ENCODE data around the gene DDA1. TPM values are rescaled to one million over a fixed set of nuclear protein-coding genes. Genes with fewer than 3 reads are reported as not detected.
A peak's percentile ranks its signal among the peaks of the same experiment; 100 is the strongest.
"Not testable (repeated sequence)": the region's sequence is repeated elsewhere in the genome, so short reads cannot be mapped to it uniquely, and the experiment has no call there.

DDA1 gene
- 10 to 100 TPM; 47.7 to 58.9 TPM for total RNA-seq

DNA sequence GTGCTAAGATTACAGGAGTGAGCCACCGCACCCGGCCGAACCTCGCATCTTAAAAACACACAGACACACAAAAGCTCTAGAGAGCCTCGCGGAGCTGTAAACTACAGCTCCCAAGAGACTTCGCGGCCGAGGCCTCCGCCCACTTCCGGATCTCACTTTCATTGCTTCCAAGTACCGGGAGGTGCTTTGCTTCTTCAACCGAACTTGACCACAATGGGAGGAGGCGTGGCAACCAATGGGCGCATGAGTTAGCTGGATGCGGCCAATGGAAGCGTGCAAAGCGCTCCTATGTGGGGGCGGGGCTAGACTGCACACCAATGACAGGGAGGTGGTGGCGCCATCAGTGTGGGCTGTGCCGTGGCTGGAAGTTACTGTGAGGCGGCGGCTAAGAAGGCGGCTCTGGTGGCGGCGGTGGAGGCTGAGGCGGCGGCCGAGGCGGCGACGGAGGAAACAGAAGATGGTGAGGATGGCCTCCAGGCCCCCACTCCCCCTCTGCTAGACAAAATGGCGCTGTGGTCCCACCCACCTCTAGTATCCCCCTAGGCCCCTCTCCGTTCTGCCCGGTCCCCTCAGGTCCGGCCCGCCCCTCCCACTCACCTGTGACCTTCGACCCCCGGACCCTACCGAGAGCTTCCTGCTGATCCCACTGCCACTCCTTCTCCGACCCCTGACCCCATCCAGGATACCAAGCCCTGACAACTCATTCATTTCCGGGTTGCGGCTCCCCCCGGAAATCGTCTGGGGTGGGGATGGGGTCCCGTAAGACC, at the start of gene DDA1:
DDA1 (plus strand) TSS at position 366 of the 767 bp plus-strand sequence; CDS start at position 458, 92 bp downstream.
- H3K9me3 Mint-ChIP-seq (ENCODE audit: low read depth): no peaks in the 10 kb centered on the region
- ATAC-seq (peak; percentile 81), DNase-seq (peak; percentile 100)
- peaks cover 48% of the 10 kb centered on the region for H3K4me1 Mint-ChIP-seq
- H3K36me3 Mint-ChIP-seq: peaks cover 9% of the 10 kb centered on the region
- CTCF ChIA-PET: interaction anchor here (0.6 to 6.2 kb wide), 14 partner anchors 17 to 257 kb away, joined by 3 to 44 read pairs (median 5); partner anchors contain the start of genes ANO8, BABAM1 and GTPBP3
- peak within 1 kb of the TSS; percentile 95 for H3K27ac Mint-ChIP-seq
- H3K27me3 Mint-ChIP-seq: no peaks in the 10 kb centered on the region
- peak within 1 kb of the TSS; percentile 90 for H3K4me3 Mint-ChIP-seq

DNA sequence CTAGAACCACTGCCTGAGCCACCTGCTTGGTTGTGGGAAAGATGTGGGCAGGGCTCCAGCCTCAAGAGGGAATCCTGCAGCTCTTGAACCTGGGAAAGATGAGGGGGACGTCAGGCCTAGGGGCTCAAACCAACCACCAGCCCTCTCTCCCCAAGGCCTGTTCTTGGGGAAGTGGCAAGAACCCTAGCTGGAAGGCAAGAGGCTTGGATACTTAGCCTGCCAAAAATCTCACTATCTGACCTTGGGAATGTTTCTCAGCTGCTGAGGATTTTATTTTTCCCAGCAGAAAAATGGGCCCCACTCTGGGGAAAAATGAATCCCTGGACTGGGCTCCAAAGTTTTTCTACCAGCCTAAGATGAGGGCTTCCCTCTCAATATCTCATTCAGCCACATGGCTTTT, 49.4 kb upstream of the DDA1 start:
- H3K4me1 Mint-ChIP-seq: peaks cover 12% of the 10 kb centered on the region
- no peak overlapping the region for H3K27ac Mint-ChIP-seq
- no peak for ATAC-seq
- H3K4me3 Mint-ChIP-seq: no peak overlapping the region
- CTCF ChIA-PET: interaction anchor here (0.5 to 12.2 kb wide), 17 partner anchors 8 to 252 kb away, joined by 3 to 132 read pairs (median 5); partner anchors contain the start of genes ANKLE1 and BABAM1
- DNase-seq: no peak
- H3K9me3 Mint-ChIP-seq (ENCODE audit: low read depth): no peaks in the 10 kb centered on the region
- H3K27me3 Mint-ChIP-seq: no peaks in the 10 kb centered on the region
- H3K36me3 Mint-ChIP-seq: no peaks in the 10 kb centered on the region

DNA sequence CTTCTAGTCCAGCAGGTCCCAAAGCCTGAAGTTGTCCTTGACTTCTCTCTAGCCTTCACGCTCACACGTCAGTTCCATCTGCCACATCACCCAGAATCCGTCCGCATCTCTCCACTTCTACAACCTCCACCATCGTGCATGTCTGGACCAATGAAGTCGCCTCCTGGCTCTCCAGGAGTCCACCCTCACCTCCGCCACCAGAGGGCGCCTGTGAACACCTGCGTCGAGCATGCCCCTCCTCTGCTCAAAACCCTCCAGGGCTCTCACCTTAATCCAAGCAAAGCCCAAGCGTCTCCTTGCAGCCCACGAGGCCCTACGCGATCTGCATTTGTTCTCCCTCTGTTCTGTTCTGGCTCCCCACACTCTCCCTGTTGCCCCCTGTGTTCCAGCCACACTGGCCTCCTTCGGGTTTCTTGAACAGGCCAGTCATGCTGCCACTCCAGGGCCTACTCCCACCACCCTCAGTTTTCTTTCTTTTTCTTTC, 48.5 kb upstream of the DDA1 start:
- ATAC-seq (peak; percentile 100), DNase-seq (peak; percentile 94)
- no peak overlapping the region for H3K4me3 Mint-ChIP-seq
- no peaks in the 10 kb centered on the region for H3K36me3 Mint-ChIP-seq
- H3K4me1 Mint-ChIP-seq: peaks cover 13% of the 10 kb centered on the region
- H3K9me3 Mint-ChIP-seq (ENCODE audit: low read depth): no peaks in the 10 kb centered on the region
- CTCF ChIA-PET: interaction anchor here (0.6 to 12.2 kb wide), 20 partner anchors 9 to 843 kb away, joined by 3 to 132 read pairs (median 4); partner anchors contain the start of gene ANKLE1
- H3K27me3 Mint-ChIP-seq: no peaks in the 10 kb centered on the region
- no peak overlapping the region for H3K27ac Mint-ChIP-seq

DNA sequence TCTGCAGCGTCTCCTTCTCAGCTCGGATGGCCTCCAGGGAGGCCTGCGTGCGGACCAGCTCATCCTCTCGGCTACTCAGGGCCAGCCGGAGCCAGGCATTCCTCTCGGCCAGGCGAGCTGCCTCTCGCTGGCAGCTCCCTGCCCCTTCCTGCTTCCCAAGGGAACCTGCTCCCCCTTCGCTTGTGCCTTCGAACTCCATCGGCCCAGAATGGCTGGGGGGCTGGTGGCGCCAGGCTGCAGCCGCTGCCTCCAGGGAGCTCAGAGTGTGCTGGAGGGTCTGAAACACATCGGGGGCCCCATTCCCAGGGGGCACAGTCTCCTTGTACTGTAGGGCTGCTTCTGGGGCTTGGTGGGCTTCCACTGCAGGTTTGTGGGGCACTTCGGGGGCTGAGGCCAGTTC, 46.8 kb upstream of the DDA1 start:
- ATAC-seq (no peak), DNase-seq (no peak)
- H3K36me3 Mint-ChIP-seq: no peaks in the 10 kb centered on the region
- no peaks in the 10 kb centered on the region for H3K9me3 Mint-ChIP-seq (ENCODE audit: low read depth)
- H3K4me3 Mint-ChIP-seq: no peak overlapping the region
- peaks cover 20% of the 10 kb centered on the region for H3K4me1 Mint-ChIP-seq
- CTCF ChIA-PET: interaction anchor here (0.8 to 12.2 kb wide), 4 partner anchors 20 to 32 kb away, joined by 3 to 132 read pairs (median 4); partner anchors contain the start of gene ANKLE1
- no peak overlapping the region for H3K27ac Mint-ChIP-seq
- H3K27me3 Mint-ChIP-seq: no peaks in the 10 kb centered on the region

DNA sequence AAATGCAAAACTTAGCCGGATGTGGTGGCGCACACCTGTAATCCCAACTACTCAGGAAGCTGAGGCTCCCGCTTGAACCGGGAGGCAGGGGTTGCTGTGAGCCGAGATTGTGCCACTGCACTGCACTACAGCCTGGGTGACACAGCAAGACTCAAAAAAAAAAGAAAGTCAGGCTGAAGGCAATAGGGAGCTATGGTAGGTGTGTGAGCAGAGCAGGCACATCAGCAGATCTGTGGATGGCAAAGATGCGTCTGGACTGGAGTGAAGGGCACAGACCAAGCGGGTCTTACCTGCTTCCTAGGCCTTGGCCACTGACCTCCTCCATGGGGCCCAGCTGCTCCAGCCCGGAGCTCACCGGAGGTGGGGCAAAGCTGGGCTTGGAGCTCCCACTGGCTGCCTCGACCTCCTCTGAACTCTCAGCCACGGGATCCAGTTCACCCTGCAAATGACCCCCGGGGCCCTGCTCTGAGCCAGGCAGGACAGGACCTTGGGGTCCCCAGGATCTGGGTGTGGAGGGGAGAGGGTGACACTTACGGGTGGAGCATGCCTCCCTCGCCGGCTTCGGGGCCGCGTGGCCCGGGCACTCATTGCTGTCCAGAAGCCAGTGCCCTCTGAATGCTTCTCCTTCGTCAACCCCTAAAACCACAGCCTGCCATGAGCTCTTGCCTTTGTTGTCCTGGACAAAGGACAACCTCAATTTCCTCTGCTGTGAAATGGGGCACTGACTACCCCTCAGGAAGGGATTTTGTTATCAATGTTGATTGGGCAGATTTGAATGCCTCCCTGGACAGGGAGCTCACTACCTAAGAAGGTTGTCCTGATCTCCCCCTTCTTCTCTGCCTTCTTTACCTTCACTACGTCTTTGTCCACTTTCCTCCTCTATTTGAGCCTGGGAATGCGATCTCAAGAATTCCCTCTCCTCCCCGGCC, 45.4 kb upstream of the DDA1 start:
- Mint-ChIP-seq H3K4me1 (peaks cover 30% of the 10 kb centered on the region), H3K36me3 (no peaks in the 10 kb centered on the region), H3K4me3 (no peak overlapping the region), H3K9me3 (ENCODE audit: low read depth) (no peaks in the 10 kb centered on the region), H3K27ac (no peak overlapping the region), H3K27me3 (no peaks in the 10 kb centered on the region)
- ATAC-seq: no peak
- CTCF ChIA-PET: interaction anchor here (1.1 to 12.2 kb wide), 6 partner anchors 9 to 495 kb away, joined by 3 to 132 read pairs (median 4); partner anchors contain the start of gene ANKLE1
- no peak for DNase-seq

DNA sequence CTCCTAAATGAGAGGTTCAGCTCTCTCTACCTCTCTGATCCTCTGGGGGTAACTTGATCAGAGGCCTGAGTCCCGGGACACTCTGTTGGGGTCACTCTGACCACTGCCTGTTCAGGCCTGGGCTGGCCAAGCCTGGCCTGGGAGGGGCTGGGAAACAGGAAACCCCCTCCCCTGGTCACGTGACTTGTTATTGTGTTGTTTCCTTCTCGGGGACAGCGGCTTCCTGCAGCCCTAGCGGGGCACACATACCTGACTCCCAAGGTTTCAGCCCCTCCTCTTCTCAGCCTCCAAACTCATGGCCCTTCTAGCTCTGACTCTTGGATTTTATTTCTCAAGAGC, 44.8 kb upstream of the DDA1 start, which contains the start of gene USHBP1:
USHBP1 (minus strand) TSS at position 105 of the 339 bp plus-strand sequence. CDS start 446 bp downstream, outside the sequence.
- DNase-seq (no peak), ATAC-seq (no peak)
- no peak within 1 kb of the TSS for H3K4me3 Mint-ChIP-seq
- H3K4me1 Mint-ChIP-seq: peaks cover 31% of the 10 kb centered on the region
- H3K27me3 Mint-ChIP-seq: no peaks in the 10 kb centered on the region
- no peaks in the 10 kb centered on the region for H3K36me3 Mint-ChIP-seq
- no peak within 1 kb of the TSS for H3K27ac Mint-ChIP-seq
- no peaks in the 10 kb centered on the region for H3K9me3 Mint-ChIP-seq (ENCODE audit: low read depth)
- CTCF ChIA-PET: interaction anchor here (1.1 to 12.2 kb wide), 7 partner anchors 10 to 496 kb away, joined by 3 to 132 read pairs (median 4); partner anchors contain the start of gene ANKLE1

DNA sequence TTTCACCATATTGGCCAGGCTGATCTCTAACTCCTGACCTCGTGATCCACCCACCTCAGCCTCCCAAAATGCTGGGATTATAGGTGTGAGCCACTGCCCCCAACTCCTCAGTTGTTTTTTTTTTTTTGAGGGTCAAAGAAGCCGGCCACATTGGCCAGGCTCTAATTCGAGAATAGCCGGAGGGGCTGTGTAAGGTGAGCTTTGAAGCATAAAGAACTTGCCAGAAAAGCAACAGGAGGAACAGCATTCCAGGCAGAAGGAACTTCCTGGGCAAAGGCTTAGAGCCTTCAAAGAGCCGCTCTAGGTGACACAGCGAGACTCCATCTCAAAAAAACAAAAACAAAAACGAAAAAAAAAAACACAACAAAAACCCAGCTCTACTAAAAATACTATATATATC, 43.3 kb upstream of the DDA1 start:
- Mint-ChIP-seq H3K27ac (no peak overlapping the region), H3K27me3 (no peaks in the 10 kb centered on the region), H3K36me3 (peaks cover 2% of the 10 kb centered on the region), H3K9me3 (ENCODE audit: low read depth) (no peaks in the 10 kb centered on the region), H3K4me3 (no peak overlapping the region), H3K4me1 (peaks cover 26% of the 10 kb centered on the region)
- DNase-seq: no peak
- no peak for ATAC-seq
- CTCF ChIA-PET: interaction anchor here (0.8 to 12.2 kb wide), 14 partner anchors 9 to 308 kb away, joined by 3 to 132 read pairs (median 4); partner anchors contain the start of genes ANKLE1, DDA1 and MRPL34

DNA sequence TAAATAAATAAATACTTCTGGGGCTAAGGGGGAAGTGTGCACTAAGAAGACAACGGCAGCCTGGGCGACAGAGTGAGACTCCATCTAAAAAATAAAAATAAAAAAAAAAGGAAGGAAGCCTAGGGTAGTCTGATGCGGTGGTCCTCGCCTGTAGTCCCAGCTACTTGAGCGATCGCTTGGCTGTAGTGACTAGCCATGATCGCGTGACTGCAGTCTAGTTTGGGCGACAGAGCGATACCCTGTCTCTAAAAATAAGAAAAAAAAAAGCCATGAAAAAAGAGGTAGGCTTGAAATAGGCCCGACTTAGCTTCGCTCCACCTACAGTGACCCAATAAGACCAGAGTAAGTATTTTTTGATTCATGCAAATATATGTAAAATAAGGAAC, 42.8 kb upstream of the DDA1 start:
- ATAC-seq (no peak), DNase-seq (no peak)
- CTCF ChIA-PET: interaction anchor here (0.6 to 12.2 kb wide), 15 partner anchors 9 to 307 kb away, joined by 3 to 132 read pairs (median 4); partner anchors contain the start of genes ANKLE1, DDA1, MRPL34 and OCEL1
- no peaks in the 10 kb centered on the region for H3K9me3 Mint-ChIP-seq (ENCODE audit: low read depth)
- peak overlapping the region; percentile 78 for H3K27ac Mint-ChIP-seq
- peaks cover 7% of the 10 kb centered on the region for H3K36me3 Mint-ChIP-seq
- no peaks in the 10 kb centered on the region for H3K27me3 Mint-ChIP-seq
- peaks cover 25% of the 10 kb centered on the region for H3K4me1 Mint-ChIP-seq
- H3K4me3 Mint-ChIP-seq: peak overlapping the region; percentile 91

DNA sequence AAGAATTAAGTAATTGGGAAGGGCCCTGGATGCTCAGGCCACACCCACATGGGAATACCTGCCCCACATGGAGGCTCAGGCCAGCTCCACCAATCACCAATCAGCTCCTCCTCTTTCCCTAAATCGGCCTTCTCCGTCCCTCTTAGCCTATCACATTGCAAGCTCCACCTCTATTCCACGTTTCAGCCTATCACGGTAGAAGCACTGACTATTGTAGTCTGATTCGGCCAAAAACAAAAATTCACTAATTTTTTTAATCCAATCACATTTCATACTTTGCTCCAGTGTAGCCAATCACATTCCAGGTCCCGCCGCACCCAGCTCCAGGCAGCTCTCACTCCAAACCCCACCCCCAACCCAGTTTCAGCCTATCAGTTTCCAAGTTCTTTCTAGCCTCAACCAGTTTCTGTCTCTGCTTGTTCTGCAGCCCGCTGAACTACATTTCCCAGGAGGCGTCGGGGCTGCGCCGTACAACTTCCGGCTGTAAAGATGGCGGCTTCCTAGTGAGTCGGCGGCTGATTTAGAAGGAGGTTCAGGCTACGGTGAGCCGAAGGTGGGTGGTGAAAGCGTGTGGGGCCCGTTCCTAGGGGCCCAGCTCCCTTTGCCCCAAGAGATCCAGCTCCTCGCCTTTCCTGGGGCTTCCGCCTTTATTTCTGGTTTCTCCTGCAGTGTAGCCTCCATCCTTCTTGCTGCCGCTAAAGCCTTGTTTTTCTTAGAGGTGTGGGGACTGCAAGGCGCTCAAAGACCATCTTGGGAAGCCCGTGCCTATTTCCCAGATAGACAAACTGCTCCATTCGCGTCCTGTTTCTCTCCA, 42.2 kb upstream of the DDA1 start, which contains the start of gene BABAM1:
BABAM1 (plus strand) TSS at position 469 of the 814 bp plus-strand sequence. CDS start 1,364 bp downstream, outside the sequence.
- Mint-ChIP-seq H3K4me3 (peak within 1 kb of the TSS; percentile 91), H3K9me3 (ENCODE audit: low read depth) (no peaks in the 10 kb centered on the region), H3K27me3 (no peaks in the 10 kb centered on the region), H3K36me3 (peaks cover 8% of the 10 kb centered on the region), H3K4me1 (peaks cover 25% of the 10 kb centered on the region), H3K27ac (peak within 1 kb of the TSS; percentile 78)
- ATAC-seq: peak; percentile 97
- peak; percentile 99 for DNase-seq
- CTCF ChIA-PET: interaction anchor here (0.6 to 12.2 kb wide), 18 partner anchors 8 to 307 kb away, joined by 3 to 132 read pairs (median 4); partner anchors contain the start of genes ANKLE1, DDA1, MRPL34 and OCEL1

DNA sequence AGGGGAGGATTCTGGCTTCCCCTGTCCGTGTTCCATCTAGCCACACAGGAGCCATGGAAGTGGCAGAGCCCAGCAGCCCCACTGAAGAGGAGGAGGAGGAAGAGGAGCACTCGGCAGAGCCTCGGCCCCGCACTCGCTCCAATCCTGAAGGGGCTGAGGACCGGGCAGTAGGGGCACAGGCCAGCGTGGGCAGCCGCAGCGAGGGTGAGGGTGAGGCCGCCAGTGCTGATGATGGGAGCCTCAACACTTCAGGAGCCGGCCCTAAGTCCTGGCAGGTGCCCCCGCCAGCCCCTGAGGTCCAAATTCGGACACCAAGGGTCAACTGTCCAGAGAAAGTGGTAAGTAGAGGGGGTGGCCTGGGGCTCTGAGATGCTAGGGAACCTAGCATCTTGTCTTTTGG, 40.6 kb upstream of the DDA1 start:
- peak overlapping the region; percentile 91 for H3K4me3 Mint-ChIP-seq
- H3K27me3 Mint-ChIP-seq: no peaks in the 10 kb centered on the region
- no peak for ATAC-seq
- peaks cover 9% of the 10 kb centered on the region for H3K36me3 Mint-ChIP-seq
- H3K9me3 Mint-ChIP-seq (ENCODE audit: low read depth): no peaks in the 10 kb centered on the region
- CTCF ChIA-PET: interaction anchor here (0.7 to 12.2 kb wide), 5 partner anchors 11 to 204 kb away, joined by 3 to 132 read pairs (median 3); partner anchors contain the start of gene ANKLE1
- no peak overlapping the region for H3K27ac Mint-ChIP-seq
- no peak for DNase-seq
- H3K4me1 Mint-ChIP-seq: peaks cover 25% of the 10 kb centered on the region

DNA sequence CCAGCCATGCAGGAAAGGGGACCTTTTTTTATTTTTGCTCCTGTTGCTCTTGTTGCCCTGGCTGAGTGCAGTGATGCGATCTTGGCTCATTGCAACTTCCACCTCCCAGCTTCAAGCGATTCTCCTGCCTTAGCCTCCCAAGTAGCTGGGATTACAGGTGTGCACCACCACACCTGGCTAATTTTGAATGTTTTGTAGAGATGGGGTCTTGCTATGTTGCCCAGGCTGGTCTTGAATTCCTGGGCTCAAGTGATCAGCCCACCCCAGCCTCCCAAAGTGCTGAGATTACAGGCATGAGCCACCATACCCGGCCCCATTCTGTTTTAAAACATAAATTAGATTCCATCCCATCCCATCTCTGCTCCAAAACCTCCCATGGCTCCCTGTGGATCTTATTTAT, 34.5 kb upstream of the DDA1 start:
- H3K4me1 Mint-ChIP-seq; ATAC-seq; H3K4me3 Mint-ChIP-seq; DNase-seq; H3K9me3 Mint-ChIP-seq (ENCODE audit: low read depth); H3K27ac Mint-ChIP-seq; H3K27me3 Mint-ChIP-seq: not testable (repeated sequence)
- peaks cover 31% of the 10 kb centered on the region for H3K36me3 Mint-ChIP-seq
- CTCF ChIA-PET: interaction anchor here (1.5 kb wide), 1 partner anchor 8 kb away, joined by 3 read pairs; no protein-coding TSS in a partner anchor

All from activated CD8-positive, alpha-beta memory T cell treated with anti-CD3 and anti-CD28 coated beads, Interleukin-2, amount 10 ng/mL, durations not matched to agents 7 days and 5 days (primary cell).